ENCODE measurements around the gene ELK4. TPM values are rescaled to one million over a fixed set of nuclear protein-coding genes. Genes with fewer than 3 reads are reported as not detected.

ELK4 gene
- total RNA-seq, 4 donors from 2014 or later: 22.4 to 29.7 (median 26.2) TPM

DNA sequence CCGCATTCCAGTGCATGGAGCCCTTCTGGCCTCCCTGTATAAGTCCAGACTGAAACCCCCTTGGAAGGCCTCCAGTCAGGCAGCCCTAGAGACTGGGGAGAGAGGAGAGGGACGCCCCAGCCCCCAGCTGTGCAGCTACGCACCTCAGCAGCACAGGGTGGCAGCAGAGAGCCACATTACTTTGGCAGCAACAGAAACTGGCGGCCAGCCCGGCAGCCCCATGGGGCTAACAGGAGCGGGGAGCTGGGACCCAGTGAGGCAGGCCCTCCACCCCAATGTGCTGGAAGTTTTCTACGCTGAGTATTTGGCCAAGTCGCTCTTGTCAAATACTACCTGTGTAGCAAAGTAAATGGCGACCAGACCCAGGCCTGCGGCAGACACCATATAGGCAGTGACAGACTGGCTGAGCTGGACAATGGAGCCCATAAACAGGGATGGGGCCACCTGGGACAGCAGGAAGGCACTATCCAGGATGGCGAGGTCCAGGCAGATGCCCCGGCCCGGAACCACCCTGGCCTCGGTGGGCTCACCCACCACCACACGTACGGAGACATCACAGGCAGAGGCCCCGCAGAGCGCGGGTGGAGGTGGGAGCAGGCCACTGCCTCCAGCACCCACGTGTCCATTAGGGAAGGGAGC lies 27.3 kb upstream of the ELK4 start:
- Histone ChIP-seq H3K27ac (no peak overlapping the region), H3K9me3 (no peaks in the 10 kb centered on the region), H3K27me3 (no peaks in the 10 kb centered on the region), H3K36me3 (no peaks in the 10 kb centered on the region), H3K4me1 (peaks cover 0 to 6% (median 2%) of the 10 kb centered on the region in 4 donors), H3K4me3 (no peak overlapping the region)
- TF ChIP-seq EP300 (IDR thresholded peaks at IDR 0.05): peak in 1 of 2 donors; percentile 36
- TF ChIP-seq, protein P1, sequence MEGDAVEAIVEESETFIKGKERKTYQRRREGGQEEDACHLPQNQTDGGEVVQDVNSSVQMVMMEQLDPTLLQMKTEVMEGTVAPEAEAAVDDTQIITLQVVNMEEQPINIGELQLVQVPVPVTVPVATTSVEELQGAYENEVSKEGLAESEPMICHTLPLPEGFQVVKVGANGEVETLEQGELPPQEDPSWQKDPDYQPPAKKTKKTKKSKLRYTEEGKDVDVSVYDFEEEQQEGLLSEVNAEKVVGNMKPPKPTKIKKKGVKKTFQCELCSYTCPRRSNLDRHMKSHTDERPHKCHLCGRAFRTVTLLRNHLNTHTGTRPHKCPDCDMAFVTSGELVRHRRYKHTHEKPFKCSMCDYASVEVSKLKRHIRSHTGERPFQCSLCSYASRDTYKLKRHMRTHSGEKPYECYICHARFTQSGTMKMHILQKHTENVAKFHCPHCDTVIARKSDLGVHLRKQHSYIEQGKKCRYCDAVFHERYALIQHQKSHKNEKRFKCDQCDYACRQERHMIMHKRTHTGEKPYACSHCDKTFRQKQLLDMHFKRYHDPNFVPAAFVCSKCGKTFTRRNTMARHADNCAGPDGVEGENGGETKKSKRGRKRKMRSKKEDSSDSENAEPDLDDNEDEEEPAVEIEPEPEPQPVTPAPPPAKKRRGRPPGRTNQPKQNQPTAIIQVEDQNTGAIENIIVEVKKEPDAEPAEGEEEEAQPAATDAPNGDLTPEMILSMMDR (IDR thresholded peaks at IDR 0.05): peak; percentile 77 to 90 (median 85)
- no peak for TF ChIP-seq POLR2A (IDR thresholded peaks at IDR 0.05)
- 39 to 53% methylated on average over 6 to 16 of the region's 20 CpGs for WGBS, 2 donors
- peak; percentile 67 to 87 for DNase-seq (ENCODE audit: low spot score in 2 of 2)

DNA sequence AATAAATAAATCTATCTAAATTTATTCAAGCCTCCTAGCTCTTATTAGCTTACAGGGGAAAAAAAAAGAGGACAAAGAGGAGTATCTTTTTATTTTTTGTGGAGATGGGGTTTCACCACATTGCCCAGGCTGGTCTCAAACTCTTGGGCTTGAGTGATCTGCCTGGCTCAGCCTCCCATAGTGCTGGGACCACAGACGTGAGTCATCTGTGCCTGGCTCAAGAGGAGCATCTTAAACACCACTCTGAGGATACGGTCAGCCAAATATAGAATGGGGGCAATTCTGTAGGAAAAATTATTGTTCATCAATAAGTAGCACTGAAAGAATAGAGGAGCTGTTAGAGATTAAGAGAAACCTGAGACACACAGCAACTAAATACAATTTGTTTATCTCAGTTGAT lies 24.4 kb upstream of the ELK4 start:
- H3K27me3 ChIP-seq: no peaks in the 10 kb centered on the region
- whole genome bisulfite sequencing, 2 donors: 40 to 53% methylated on average over 2 of the region's 2 CpGs
- H3K4me3 ChIP-seq: no peak overlapping the region
- H3K36me3 ChIP-seq: no peaks in the 10 kb centered on the region
- DNase-seq (ENCODE audit: low spot score in 2 of 2): no peak
- H3K27ac ChIP-seq: no peak overlapping the region
- H3K9me3 ChIP-seq: no peaks in the 10 kb centered on the region
- peaks cover 0 to 6% (median 0%) of the 10 kb centered on the region in 4 donors for H3K4me1 ChIP-seq
- TF ChIP-seq, protein P1 (IDR thresholded peaks at IDR 0.05): no peak
- no peak for TF ChIP-seq EP300 (IDR thresholded peaks at IDR 0.05)
- no peak for TF ChIP-seq POLR2A (IDR thresholded peaks at IDR 0.05)

DNA sequence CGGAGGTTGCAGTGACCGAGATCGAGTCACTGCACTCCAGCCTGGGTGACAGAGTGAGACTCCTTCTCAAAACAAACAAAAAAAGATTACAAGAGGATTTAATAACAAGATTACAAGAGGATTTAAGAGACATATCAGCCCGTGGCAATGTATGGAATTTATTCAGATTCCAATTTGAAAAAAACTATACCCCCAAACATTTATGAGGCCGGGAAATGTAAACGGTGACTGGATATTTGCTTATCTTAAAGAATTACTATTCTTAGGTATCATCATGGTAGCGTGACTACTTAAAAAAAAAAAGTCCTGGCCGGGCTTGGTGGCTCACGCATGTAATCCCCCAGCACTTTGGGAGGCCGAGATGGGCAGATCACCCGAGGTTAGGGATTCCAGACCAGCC lies 21.2 kb upstream of the ELK4 start:
- no peaks in the 10 kb centered on the region for H3K36me3 ChIP-seq
- H3K27ac ChIP-seq: no peak overlapping the region
- TF ChIP-seq POLR2A (IDR thresholded peaks at IDR 0.05): no peak
- no peak overlapping the region for H3K4me3 ChIP-seq
- no peaks in the 10 kb centered on the region for H3K9me3 ChIP-seq
- H3K4me1 ChIP-seq: no peaks in the 10 kb centered on the region
- no peak for DNase-seq (ENCODE audit: low spot score in 2 of 2)
- 80 to 86% methylated on average over 11 of the region's 11 CpGs for WGBS, 2 donors
- H3K27me3 ChIP-seq: no peaks in the 10 kb centered on the region

DNA sequence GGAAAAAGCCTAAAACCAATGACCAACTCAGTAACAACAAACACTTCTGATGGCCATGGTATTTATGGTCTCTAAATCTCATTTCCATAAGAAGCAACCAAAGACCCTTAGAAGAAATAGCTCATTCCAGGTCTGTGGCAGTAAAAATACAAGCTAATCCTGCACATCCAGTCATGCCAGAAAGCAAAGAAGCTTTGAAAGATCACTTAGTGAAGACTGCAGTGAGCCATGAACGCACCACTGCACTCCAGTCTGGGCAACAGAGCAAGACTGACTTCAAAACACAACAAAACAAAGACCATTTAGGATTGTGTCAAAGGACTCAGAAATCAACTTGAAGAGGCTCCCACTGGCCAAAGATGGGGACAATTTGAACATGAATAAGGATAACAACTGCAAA lies 18.4 kb upstream of the ELK4 start:
- Histone ChIP-seq H3K9me3 (no peaks in the 10 kb centered on the region), H3K27ac (no peak overlapping the region), H3K4me1 (no peaks in the 10 kb centered on the region), H3K4me3 (no peak overlapping the region), H3K36me3 (no peaks in the 10 kb centered on the region), H3K27me3 (no peaks in the 10 kb centered on the region)
- no peak for DNase-seq (ENCODE audit: low spot score in 2 of 2)
- TF ChIP-seq, protein P1 (IDR thresholded peaks at IDR 0.05): no peak
- TF ChIP-seq POLR2A (IDR thresholded peaks at IDR 0.05) (no peak), EP300 (IDR thresholded peaks at IDR 0.05) (no peak)
- 65 to 87% methylated on average over 1 of the region's 1 CpG for WGBS, 2 donors

DNA sequence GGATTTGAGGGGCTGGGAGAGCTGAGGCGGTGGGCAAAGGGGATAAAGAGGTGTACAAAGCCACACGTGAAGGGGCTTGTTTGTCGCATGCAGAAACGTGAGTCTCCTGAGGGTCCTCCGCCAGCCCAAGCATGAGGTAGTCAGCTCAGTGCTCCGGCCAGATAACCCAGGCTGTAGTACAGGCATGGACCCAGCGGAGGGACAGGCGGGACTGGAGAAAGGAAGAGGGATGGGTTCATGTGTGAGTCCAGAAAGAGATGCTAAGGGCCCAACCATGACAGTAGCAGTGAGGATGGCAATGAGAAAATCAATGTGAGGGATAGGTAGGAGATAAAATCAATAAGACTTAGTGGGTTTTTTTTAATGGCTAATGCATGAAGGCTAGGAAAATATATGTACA lies 13.7 kb upstream of the ELK4 start:
- H3K4me1 ChIP-seq: no peaks in the 10 kb centered on the region
- H3K9me3 ChIP-seq: no peaks in the 10 kb centered on the region
- no peak overlapping the region for H3K4me3 ChIP-seq
- no peaks in the 10 kb centered on the region for H3K27me3 ChIP-seq
- TF ChIP-seq EP300 (IDR thresholded peaks at IDR 0.05) (no peak), POLR2A (IDR thresholded peaks at IDR 0.05) (no peak)
- TF ChIP-seq, protein P1 (IDR thresholded peaks at IDR 0.05): no peak
- WGBS, 2 donors: 75 to 80% methylated on average over 8 of the region's 8 CpGs
- H3K36me3 ChIP-seq: no peaks in the 10 kb centered on the region
- no peak for DNase-seq (ENCODE audit: low spot score in 2 of 2)
- no peak overlapping the region for H3K27ac ChIP-seq

All from tibial nerve (tissue), 4 donors.